Globus pallidus (tissue), 1 donor: Measurements from ENCODE around the gene KCNN4.
"Not testable (repeated sequence)": the region's sequence is repeated elsewhere in the genome, so short reads cannot be mapped to it uniquely, and the experiment has no call there.

Experiments
- DNase-seq: peaks from one replicate; pipeline ENCODE4 v3.0.0-alpha.2; 2015; ENCODE audit warnings: low spot score

The KCNN4 gene

DNA sequence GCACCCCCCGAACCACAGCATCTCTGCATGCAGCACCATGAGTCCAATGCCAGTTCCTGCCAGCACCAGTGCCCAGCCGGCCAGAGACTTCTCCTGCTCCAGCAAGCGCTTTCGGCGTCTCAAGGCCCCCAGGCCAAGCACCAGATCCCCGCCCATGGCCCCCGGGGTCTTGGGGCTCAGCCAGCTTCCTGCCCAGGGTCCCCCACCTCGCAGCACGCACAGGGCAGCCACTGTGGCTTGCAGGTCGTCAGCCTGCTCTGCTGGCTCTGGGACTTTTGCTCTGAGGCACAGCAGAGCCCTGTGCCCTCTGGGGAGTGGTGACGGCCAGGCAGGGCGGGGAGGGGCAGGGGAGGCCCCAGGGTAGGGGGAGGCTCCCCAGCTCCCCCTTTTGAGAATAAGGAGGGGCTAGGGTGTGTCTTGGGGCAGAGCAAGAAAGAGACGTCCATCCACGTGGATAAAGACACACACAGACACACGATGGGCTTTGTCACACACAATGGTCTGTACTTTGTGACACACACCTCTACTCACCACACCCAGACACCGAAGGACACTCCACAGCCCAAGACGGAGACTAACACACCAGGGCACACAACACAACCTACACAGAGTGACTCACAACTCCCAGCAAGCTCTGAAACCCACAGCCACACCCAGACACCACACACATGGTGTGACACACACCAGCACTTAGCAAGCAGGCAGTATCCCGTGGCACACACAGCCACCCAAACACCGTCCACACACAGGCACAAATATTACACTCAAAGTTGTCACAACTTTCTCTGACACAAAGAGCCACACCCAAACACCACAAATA, at the start of gene KCNN4:
TSS of gene KCNN4 (minus strand) at position 268 of the 820 bp plus-strand sequence. CDS start at position 156, 112 bp downstream.
- no peak for DNase-seq

DNA sequence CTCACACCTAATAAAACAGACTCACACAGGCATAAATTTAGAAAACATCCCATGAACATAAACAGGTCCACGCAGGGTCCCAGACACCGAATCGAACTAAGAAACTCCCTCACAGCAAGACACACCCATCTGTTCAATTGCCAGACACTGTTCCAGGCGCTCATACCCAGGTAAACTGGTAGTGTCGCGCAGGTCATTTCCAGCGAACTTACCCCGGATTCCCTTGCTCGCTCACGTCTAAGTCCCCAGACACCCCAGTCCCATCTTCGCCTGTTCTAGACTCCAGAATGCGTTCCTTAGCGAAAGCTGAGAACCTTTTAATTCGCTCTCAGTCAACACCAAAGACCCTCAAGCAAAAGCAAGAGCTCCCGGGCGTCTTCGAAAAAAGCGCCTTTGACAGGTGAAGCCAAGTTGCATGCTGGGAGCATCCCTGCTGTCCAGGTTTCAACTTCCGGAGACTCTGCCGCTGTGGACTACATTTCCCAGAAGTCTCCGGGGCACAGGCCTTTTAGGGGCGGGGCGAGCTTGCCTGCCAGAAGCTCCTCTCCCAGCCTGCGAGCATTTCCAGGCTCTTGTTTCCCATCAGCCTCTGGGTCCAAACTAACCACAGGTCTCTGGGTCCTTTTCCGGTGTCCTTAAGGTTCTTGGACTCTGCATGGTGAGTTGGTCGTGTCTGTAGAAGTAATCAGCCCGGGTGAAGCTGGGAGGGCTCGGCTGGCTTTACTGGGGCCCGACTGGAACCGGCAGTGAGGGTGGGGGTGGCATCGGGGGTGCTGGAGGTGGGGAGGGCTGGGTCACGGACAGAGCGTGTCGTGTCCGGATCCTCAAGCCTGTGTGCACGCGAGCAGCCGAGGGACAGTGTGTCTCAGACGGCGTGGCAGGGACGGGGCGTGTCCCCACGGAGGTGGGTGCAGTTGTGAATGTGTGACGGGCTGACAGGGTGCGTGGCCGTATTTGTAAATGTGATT, 46.3 kb upstream of the KCNN4 start, which contains the start of gene ZNF283:
TSS of gene ZNF283 (plus strand) at position 535 of the 968 bp plus-strand sequence. CDS start 6,184 bp downstream, outside the sequence.
- peak; percentile 90 for DNase-seq

DNA sequence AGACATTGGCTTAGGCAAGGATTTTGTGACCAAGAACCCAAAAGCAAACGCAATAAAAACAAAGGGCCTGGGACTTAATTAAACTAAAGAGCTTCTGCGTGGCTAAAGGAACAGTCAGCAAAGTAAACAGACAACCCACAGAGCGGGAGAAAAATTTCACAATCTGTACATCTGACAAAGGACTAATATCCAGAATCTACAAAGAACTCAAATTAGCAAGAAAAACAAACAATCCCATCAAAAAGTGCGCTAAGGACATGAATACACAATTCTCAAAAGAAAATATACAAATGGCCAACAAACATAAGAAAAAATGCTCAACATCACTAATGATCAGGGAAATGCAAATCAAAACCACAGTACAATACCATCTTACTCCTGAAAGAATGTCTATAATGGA, 43.8 kb upstream of the KCNN4 start:
- DNase-seq, result not testable (repeated sequence)

DNA sequence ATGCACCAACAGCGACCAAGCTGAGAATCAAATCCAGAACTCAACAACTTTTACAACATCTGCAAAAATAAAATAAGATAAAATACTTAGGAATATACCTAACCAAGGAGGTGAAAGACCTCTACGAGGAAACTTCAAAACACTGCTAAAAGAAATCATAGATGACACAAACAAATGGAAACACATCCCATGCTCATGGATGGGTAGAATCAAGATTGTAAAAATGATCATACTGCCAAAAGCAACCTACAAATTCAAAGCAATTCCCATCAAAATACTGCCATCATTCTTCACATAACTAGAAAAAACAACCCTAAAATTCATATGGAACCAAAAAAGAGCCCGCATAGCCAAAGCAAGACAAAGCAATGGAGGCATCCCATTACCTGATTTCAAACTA, 43.1 kb upstream of the KCNN4 start:
- not testable (repeated sequence) for DNase-seq

DNA sequence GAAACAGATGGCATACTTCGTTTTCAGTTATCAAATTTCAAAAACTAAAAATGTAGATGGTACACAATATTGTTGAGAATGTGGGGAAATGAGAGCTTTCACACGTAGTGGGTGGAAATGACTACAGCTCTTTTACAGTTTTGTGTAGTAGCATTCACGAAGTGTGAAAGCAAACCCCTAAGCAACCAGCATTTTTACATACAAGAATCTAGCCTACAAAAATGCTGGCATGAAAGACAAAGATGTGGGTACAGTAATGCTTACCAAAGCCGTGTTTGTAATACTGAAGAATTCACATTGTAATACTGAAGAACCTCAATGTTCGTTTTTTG, 40.1 kb upstream of the KCNN4 start:
- no peak for DNase-seq

DNA sequence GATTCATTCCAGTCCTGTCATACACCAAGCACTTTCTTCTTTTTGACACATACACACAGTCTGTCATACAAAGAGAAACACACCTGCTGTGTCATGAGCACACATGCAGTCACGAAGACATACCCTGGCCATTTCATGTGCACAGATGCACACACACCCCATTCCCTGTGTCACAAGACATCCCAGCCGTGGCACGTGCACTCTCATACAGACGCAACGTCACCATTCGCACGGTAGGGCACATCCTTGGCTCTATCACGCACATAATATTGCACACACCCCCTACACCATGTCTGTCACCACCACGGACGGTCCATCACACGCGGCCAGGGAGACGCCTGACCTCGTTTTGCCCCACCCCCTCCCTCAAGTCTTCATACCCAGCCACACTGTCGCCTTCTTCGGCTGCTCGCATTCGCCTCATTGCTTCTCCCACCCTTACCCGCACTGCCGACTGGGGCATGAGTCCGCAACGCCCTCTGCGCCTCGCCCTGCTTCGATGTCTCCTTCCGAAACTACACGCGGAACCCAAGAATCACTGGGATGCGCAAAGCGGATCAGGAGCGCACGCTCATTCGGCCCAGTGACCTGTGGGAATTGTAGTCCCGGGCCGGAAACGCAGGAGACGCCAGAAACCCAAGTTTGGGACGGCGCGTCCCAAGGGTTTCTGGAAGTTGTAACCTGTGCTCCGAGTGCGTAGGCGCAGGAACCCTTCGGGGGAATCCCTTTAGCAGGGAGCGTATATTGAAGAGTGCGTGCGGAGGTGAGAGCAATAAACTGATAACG, 39.5 kb upstream of the KCNN4 start:
- peak; percentile 51 for DNase-seq

DNA sequence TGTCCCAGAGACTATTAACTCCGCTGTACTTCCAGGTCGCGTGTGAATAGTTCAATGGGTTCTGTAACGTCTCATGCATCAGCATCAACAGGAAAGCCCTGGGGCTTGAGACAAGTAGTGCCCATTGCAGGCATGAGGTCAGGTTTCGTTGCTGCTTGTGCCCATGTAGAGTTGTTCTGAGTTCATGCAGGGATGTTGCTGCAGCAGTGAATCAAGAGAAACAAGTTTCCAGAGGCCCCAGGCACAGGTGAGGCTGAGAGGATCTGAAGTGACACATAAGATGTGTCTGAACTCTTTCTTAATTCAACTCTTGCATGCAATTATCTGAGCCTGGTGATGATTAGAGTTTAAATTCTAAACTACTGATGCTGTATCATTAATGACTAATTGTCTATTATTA, 37.7 kb upstream of the KCNN4 start:
- DNase-seq, result no peak

DNA sequence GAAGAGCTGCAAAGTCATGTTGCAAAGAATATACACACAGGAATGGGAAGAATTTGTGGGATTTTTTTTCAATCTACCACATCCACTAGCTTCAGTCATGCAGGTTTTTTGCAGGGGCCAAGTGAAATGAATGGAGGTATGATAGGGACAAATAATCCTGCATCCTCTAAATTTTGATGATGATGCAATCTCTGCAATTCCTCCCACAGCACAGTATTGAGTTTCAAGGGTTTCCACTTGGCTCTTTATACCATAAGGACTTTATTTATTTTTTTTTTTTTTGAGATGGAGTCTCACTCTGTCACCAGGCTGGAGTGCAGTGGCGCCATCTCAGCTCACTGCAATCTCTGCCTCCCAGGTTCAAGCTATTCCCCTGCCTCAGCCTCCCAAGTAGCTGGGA, 36.7 kb upstream of the KCNN4 start:
- not testable (repeated sequence) for DNase-seq

DNA sequence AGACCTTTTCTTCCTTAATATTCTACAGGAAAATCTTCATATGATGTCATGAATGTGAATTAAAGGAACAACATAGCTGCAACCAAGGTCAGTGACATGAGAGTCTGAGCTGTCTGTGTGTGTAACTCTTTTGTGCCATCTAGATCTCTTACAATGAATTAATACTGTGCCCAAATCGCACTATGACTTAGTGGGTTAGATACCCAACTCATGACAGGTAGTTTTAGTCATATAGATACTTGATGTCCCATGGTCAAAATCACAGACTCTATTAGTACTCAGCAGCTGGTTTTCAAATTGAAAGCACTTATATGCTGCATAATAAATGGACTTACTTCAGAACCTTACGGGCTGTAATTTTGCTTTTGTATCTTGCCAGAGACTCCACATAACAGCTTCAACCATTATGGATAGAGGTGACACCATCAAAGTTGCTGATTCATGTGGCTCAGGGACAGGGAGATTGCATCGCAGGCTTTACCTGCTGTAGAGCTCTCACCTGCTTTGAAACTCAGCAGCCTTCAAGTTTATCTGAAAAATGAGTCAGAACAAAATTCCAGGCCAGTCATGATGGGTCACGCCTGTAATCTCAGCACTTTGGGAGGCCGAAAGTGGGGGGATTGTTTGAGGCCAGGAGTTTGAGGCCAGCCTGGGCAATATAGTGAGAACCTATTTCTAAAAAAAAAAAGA, 34.0 kb upstream of the KCNN4 start:
- no peak for DNase-seq

DNA sequence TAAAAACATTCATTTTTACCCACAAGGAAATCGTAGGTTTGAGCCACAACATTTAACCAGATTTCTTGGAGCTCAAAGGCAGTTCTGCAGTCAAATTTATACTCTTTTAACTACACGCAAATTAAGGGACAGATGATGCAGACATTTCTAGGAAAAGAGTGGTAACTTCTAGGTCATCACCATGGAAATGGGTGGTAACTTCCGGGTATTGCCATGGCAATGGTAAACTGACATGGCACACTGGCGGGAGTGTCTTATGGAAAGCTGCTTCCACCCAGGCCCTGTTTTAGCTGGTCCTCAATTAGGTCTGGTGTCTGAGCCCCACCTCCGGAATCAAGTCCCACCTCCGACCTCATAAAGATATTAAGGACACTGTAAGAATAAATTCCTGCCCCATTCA, 31.9 kb upstream of the KCNN4 start:
- DNase-seq, result no peak

DNA sequence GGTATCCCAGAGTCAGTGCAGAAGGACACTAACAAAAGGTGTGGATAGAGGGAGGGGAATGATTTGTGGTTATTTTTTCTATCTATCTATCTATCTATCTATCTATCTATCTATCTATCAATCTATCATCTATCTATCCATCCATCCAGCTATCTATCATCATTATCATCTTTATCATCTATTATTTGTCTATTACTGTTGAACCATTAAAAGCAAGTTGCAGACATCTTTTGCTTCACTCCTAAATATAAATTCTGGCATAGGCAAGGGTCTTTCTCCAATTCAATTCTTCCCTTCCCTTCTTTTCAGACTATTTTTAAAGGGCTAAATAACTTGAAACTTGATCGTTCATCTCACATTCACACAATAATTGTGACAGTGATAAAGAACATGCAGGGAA, 31.5 kb upstream of the KCNN4 start:
- no peak for DNase-seq

DNA sequence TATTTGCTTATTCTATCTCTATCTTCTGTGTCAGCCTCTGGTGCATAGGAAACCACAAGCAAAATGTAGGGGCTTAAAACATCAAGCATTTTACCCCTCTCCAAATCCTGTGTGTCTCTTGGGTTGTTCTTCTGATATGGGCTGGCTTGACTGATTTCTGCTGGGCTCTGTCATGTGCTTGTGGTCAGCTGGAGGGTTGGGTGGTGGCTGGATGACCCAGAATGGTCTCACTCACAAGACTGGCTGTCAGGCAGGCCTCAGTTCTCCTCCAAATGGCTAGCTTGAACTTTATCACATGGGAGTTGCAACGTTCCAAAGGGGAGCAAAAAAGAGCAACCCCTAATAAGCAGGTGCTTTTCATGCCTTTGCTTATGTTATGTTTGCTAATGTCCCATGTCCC, 31.1 kb upstream of the KCNN4 start:
- DNase-seq, result no peak

DNA sequence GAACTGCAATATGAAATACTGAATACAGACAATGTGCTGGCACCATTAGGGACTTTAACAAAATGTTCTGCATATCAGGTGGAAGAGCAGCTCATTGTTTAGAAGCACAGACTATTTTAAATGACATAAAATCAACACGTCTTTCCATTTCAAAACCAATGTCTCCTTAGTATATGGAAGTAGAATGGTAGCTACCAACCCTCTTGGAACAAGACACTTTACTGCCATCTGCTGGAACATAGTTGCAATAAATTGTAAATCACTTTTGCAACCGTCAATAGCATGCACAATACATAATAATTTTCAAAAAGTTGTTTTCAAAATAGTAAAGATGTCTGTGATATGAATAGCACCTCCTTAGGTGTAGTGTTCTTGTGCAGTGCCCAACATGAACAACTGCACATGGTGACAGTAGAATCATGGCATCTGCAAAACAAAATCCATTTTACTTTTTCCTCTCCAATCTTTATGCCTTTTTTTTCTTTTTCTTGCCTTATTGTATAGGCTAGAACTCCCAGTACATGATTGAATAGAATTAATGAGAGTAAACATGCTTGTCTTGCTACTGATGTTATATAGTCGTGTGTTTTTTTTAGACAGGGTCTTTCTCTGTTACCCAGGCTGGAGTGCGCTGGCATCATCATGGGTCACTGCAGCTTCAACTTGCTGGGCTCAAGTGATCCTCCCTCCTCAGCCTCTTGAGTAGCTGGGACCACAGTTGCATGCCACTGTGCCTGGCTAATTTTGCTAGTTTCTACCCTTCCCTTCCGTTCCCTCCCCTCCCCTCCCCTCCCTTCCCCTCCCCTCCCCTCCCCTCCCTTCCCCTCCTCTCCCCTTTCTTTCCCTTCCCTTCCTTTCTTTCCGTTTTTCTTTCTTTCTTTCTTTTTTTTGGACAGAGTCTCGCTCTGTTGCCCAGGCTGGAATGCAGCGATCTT, 29.3 kb upstream of the KCNN4 start:
- peak; percentile 37 for DNase-seq

DNA sequence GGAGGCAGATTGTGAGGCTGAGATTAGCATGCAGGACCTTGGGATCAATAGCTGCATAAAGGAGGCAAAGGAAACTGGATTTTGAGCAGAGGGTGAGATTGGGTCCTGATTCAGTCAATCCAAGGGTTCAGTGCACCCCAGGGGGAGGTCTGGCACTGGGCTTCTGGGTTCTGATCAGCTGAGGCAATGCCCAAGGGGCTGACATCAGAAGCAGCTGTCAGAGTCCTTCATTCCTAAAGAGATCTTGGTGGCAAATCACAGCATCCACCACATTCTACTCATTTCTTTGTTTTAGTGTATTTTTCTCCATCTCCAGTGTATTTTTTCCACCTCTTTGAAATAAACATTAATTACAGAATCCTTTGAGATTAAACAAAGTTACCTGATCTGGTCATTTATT, 26.9 kb upstream of the KCNN4 start:
- no peak for DNase-seq

DNA sequence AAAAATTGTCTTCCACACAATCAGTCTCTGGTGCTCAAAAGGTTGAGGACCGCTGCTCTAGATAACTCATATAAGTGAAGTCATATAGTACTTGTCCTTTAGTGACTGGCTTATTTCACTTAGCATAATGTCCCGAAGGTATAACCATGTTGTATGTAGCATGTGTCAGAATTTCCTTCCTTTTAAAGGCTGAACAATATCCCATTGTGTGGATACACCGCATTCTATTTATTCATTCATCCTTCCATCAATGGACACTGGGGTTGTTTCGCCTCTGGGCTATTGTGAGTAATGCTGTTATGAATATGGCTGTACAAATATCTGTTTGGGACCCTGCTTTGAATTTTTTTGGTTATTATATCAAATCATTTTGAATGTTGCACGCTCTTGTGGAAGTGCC, 26.1 kb upstream of the KCNN4 start:
- no peak for DNase-seq

DNA sequence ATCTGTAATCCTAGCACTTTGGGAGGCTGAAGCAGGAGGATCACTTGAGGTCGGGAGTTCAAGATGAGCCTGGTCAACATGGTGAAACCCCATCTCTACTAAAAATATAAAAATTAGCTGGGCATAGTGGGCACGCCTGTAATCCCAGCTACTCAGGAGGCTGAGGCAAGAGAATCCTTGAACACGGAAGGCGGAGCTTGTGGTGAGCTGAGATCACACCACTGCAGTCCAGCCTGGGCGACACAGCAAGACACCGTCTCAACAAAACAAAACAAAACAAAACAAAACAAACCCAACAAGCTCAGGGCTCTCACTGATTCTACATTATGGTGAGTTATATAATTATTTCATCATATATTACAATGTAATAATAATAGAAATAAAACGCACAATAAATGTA, 25.6 kb upstream of the KCNN4 start:
- DNase-seq, result not testable (repeated sequence)

DNA sequence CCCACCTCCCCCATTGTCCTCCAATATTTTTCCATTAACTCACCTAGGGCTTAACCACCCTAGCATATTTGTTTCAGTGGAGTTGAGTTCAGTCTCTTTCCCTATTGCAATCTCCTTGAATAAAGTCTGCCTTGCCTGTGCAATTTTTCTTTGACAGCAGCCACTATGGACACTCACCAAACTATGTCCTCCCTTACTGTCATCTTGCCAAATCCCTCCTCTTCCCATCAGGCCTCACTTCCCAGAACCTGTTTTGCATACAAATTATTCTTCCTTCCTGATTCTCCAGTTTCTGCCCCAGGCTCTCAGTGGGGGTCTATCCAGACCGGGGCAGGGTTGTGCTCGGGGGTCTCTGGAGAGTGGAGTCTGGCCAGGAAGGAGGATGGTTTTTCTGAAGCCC, 23.7 kb upstream of the KCNN4 start:
- no peak for DNase-seq

DNA sequence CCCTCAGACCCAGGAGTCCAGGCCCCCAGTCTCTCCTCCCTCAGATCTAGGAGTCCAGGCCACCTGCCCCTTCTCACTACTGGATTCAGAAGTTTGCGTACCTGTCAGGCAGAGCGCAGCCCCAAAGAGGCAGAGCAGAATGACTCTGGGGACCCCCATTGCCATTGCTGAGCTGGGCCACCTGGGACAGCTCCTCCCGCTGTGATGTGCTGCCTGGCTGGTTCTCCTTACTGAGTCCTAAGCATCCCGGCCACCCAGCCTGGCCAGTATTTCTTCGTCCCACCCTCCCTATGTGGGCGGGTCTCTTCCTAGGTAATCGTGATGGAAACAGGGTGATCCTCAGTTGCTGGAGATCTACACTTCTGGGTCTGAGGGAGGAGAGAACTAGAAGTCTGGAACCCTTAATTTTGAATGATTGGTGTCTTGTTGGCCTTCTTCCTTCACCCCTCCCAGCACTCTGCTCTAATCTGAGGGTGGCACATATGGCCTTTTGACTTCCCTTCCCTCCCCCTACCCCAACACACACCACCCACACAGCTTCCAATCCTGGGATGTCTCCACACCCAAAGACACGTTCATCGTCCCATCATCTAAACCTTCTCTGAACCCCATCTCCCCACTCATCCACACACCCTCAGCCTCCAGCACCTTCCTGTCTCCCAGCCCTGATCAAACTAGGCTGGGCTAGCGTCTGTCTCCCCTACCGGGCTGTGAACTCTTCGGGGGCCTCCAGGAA, 21.6 kb upstream of the KCNN4 start, which contains the start of gene LYPD5:
TSS of gene LYPD5 (minus strand) at position 232 of the 736 bp plus-strand sequence. CDS start at position 165, 67 bp downstream.
- no peak for DNase-seq

DNA sequence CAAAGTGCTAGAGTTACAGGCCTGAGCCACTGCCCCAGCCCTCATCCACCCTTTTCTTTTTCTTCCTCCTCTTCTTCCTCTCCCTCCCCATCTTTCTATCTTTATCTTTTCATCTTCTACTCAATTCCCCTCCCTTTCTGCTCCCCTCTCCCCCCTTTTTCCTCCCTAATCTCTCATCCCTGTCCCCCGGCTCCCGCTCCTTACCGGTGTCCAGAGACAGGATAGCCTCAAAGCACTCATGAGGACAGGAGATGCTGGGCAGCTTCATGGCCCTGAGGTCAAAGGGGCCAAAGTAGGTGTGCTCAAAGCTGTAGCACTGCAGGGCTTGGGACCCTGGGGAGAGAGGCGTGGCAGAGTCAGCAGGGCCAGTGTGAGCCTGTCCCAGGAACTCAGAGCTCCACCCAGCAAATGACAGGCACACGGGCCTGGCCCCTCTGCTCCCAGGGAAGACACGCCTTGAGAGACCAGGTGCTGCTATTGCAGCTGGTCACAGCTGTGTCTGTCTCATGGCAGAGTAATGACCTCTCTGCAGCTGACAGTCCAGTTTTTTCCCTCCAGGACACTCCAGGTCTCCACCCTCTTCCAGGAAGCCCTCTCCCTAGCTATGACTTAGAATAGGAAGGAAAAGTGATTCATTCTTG, 18.8 kb upstream of the KCNN4 start:
- DNase-seq, result no peak
